RKO (cell line): ENCODE data around the gene NELFCD.
A peak's percentile ranks its signal among the peaks of the same experiment; 100 is the strongest.

Experiments
- DNase-seq: peaks from one replicate; pipeline ENCODE4 v3.0.0-alpha.2; 2016; ENCODE audit warnings: low spot score

The NELFCD gene

DNA sequence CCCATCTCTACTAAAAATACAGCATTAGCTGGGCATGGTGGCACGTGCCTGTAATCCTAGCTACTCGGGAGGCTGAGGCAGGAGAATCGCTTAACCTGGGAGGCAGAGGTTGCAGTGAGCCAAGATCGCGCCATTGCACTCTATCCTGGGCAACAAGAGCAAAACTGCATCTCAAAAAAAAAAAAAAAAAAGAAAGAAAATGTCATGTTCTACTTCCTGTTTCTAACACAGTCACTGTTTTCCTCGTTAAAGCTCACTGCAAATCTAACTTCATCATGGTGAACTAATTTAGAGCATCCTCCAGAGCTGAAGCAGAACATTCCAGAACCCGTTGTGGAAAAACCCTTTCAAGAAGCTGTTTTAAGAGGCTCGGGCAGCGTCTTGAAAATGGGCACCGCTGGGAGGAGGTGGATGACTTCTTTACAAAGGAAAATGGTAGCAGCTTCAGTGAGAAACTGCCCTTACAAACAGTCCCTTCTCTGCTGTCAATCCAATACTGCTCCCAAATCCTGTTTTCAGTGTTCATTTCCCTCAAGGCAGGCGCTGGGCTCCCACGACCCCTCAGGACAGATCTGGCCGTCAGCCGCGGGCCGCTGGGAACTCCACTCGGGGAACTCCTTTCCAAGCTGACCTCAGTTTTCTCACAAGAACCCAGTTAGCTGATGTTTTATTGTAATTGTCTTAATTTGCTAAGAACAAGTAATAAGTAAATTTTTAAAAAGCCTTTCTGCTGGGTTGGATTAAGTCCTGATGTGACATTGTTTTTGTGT is 13.5 kb downstream of the NELFCD start:
- DNase-seq = no peak

- peak; percentile 29 for DNase-seq
These were observed 14.6 kb downstream of the NELFCD start for GRCh38 chr20:58995461-58996225.

- no peak for DNase-seq
These were observed 15.2 kb downstream of the NELFCD start for GRCh38 chr20:58996226-58996611.

- no peak for DNase-seq
These were observed 16.2 kb downstream of the NELFCD start for GRCh38 chr20:58997141-58997770.

DNA sequence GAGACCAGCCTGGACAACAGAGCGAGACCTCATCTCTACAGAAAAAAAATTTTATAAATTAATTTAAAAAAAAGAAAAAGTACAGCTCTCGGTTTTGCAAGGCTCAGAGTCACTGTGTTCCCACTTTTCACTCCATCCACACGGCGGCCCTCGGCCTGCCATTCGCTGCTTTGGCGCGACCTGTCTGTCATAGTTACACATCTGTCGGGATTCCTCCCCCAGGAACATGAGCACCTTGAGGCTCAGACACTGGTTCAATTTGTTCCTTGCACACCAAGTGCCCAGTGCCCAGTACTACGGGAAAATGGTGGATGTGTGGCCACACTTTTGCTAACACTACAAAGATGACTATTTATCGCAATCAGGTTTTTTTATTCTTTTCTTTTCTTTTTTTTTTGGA is 17.6 kb downstream of the NELFCD start:
- DNase-seq = no peak

DNA sequence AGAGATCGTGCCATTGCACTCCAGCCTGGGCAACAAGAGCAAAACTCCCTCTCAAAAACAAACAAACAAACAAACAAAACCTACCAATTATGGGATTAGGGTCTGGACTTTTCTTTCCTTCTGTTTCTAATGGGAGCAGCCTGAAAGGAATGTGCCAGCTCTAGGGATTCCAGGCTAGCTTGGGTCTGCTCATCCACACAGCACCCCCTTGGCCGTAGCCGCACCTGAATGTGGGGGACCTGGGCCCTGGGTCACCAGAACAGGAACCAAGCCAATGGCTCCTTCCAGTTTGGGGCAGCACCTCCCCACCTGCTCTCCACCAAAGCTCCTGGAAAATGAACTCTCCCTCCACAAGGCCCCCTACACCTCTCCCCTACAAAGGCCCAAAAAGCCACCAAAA is 19.3 kb downstream of the NELFCD start:
- DNase-seq = no peak

DNA sequence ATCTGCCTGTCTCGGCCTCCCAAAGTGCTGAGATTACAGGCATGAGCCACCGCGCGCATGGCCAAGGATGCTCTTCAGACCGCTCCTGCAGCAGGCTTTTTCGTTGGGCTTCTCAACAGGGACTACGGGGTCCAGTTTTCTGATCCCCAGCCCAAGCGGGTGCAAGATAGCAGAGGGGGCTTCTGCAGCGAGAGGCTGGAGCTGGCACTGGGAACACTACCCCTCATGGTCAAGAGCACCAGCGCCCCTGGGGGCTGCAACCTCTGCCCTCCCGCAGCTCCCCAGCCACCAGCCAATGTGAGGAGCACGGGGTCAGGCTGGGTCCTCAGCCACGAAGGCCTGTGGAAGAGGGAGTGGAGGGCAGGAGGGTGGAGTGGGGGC is 20.0 kb downstream of the NELFCD start:
- no peak for DNase-seq

DNA sequence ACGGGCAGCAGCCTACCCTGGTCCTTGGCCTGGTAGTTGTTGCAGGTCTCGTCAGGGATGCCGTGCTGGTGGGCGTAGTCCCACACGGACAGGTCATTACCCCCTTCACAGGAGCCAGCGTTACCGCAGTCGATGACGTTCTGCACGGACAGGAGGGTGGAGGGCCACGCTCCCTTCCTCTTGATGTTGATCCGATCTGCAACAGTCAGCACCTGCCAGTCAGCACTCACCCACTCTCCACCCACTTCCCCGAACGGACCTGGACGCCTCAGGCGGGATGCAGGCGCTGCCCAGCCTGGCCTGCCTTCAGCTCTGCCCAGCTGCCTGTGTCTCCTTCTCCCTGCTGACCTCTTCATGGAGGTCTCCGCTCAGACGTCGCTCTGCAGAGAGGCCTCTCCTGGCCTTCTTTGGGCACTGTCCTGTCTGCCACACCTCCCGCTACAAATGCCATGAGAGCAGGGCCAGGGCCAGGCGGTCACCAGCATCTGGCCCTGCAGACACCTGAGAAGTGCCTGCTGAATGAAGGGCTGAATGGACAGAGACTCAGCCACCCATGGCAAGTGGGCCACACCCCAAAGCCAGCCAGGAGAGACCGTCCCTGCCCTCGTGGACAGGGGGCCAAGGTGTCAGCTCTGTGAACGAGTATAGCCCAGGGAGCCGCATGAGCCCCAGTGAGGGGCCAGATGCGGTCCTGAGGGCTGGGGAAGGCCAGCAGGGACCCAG is 20.6 kb downstream of the NELFCD start:
- DNase-seq = no peak

DNA sequence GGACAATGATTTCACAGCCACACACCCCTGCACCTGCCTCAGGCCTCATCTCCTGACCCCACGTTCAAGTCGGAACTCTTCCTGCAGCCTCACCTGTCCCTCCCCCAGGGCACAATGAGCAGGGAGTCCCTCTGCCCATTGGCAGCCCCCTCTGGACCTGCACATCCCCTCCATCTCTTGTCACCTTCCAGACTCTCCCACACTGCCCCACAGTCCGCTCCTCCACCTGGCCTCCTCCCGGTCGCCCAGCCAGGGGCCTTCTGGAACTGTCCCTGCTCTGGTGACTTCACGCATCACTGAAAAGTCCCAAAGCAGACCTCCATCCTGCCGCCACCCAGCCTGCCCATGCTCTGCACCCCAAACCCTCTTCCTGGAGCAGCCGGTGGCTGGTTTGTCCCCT is 21.3 kb downstream of the NELFCD start:
- DNase-seq = no peak

GRCh38 chr20:59002874-59003399 is 21.9 kb downstream of the NELFCD start:
- DNase-seq = no peak

GRCh38 chr20:59003836-59004492 is 22.9 kb downstream of the NELFCD start:
- no peak for DNase-seq

DNA sequence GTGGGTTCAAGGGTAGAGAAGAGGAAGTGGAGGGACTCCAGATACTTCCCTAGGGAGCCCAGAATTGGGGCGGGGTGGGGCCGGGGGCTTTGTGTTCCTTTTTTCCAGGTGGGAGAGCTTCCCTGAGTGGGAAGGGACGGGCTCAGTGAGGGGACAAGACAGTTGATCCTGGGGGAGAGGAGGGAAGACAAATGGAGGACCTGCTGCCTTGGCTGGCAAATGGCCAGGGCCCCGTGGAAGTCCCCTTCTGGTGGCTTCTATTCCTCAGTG is 23.4 kb downstream of the NELFCD start:
- DNase-seq = no peak

DNA sequence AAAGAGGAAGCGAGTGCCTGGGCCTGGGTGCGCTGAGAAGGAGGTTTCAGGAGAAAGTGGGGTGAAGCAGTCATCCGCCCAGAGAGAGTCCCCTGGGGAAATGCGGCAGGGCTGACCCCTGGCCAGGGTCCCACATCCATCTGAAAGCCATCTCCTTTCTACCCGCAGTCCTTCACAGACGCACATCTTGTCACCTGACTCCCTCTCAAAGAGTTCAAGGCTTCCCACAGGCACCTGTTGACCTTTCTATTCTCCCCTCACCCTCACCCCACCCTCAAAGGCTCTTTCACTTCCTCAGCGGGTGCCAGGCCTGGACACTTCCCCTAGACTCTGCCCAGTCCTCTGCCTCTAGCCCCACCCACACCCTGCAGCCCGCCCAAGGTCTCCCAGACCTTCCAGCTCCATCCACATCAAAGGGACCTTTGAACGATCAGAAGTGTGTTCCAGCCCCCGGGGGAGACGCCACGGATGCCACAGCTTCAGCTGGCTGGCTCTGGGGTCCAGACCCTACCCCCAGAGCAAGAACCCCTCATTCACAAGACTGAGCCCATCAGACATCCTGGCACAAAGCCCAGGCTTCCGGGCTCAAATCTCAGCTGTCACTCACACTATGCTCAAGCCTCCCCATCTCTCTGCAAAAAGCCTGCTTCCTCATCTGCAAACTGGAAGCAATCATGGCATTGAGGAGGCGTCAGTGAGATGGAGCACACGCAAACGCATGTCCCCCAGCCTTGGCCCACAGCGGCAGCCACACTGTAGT is 23.9 kb downstream of the NELFCD start:
- no peak for DNase-seq

GRCh38 chr20:59005523-59006166 is 24.6 kb downstream of the NELFCD start:
- no peak for DNase-seq

DNA sequence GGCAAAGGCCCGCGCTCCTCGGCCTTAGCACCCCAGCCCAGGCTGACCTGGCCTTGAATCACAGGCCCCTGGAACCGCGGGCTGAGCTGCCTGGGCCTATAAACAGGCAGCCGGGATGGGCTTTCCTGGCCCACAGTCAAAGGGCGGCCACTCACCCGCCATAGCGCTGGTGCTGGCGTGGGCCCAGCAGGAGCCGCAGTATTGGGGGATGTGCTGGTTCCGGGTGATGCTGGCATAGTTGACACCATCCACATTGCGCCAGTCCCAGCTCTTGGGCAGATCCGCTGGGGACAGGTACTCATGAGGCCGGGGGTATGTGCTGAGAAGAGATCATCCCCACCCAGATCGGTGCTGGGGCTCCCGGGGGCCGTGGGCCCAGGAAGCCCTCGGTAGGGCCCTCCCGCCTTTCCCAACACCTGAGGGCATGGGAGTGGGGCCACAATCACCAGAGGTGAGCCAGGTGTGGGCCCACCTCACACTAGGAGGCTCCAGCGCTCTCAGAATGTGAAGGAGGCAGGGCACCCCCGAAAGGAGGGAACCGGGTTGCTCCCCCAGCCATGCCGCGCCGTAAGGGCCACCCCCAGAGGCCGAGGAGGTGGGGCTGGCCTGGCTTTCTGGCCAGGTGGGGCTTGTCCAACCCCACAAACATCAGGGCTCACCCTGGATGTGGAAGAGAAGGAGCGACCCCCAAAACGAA is 25.3 kb downstream of the NELFCD start:
- peak; percentile 81 for DNase-seq

- peak; percentile 70 for DNase-seq
These were observed 26.0 kb downstream of the NELFCD start, which contains the start of gene CTSZ for GRCh38 chr20:59006864-59007664. CTSZ (minus strand) TSS chr20:59007254; CDS start chr20:59007128, 126 bp downstream.

- no peak for DNase-seq
These were observed 26.8 kb downstream of the NELFCD start for GRCh38 chr20:59007665-59008511.

GRCh38 chr20:59008715-59009336 is 27.8 kb downstream of the NELFCD start:
- DNase-seq = no peak
